IPS-18a (cell line): ENCODE measurements around the gene UCP2.

ENCODE experiments used
- H3K27ac ChIP-seq: one replicate; pipeline ENCODE4 v1.5.1; 2013; ENCODE audit warnings: low read length
- H3K27me3 ChIP-seq: one replicate; pipeline ENCODE4 v1.6.1; 2013; ENCODE audit warnings: mild to moderate bottlenecking, low read length; ENCODE audit not compliant: control insufficient read depth, insufficient read depth
- H3K36me3 ChIP-seq: one replicate; pipeline ENCODE4 v1.6.1; 2013; ENCODE audit warnings: low read depth, low read length; ENCODE audit not compliant: control insufficient read depth
- H3K4me1 ChIP-seq: one replicate; pipeline ENCODE4 v1.6.1; 2013; ENCODE audit warnings: low read depth, low read length; ENCODE audit not compliant: control insufficient read depth
- H3K4me3 ChIP-seq: one replicate; pipeline ENCODE4 v1.5.1; 2013; ENCODE audit warnings: low read length
- H3K9ac ChIP-seq: one replicate; pipeline ENCODE4 v1.6.1; 2013; ENCODE audit warnings: mild to moderate bottlenecking, low read length, moderate library complexity
- H3K9me3 ChIP-seq: one replicate; pipeline ENCODE4 v1.6.1; 2013; ENCODE audit warnings: low read depth, low read length; ENCODE audit not compliant: control insufficient read depth

UCP2 gene

DNA sequence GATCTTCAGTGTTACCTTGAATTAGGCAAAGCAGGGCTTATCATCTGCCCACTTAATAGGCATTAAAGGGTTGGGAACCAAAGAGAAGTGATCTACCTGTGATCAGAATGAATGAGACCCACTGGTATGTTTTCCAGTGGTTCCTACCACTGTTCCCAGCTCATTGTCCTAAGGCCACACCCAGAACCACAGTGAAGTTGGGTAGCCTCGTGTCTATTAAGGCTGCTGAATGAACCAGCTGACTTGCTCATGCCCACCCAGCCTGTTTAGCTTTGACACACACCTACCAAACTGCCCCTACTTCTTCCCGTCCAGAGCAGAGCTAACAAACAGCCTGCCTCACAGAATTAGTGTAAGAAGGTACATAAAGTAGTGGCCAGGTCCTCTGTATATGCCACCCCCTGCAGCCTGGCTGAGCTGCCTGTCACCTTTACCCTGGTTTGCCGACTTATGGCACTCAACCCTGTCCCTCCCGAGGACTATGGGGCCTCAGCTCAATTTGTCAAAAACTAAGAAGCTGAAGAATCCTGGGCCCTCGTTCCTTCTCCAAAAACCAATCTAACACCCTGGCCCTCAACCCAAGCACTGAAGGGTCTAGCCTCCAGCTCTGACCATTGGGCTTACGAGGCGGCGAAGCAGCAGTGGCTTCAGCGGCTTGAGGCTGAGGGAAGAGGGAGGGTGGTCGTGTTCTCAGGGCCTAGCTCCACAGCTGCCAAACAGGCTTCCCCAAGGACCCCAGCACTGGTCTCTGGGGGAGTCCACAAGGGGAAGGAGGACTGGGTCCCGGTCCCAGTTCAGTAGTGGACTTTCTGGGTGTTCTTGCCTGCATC is 9.8 kb downstream of the UCP2 start:
- Histone ChIP-seq H3K27ac (no peak overlapping the region), H3K9ac (no peak overlapping the region), H3K4me1 (no peaks in the 10 kb centered on the region), H3K9me3 (no peaks in the 10 kb centered on the region), H3K36me3 (peaks cover 30% of the 10 kb centered on the region), H3K4me3 (no peak overlapping the region), H3K27me3 (no peaks in the 10 kb centered on the region)

- no peak overlapping the region for H3K4me3 ChIP-seq
- no peaks in the 10 kb centered on the region for H3K27me3 ChIP-seq
- H3K9ac ChIP-seq: no peak overlapping the region
- H3K36me3 ChIP-seq: peaks cover 23% of the 10 kb centered on the region
- no peak overlapping the region for H3K27ac ChIP-seq
- H3K4me1 ChIP-seq: no peaks in the 10 kb centered on the region
- no peaks in the 10 kb centered on the region for H3K9me3 ChIP-seq
These were observed 10.5 kb downstream of the UCP2 start for GRCh38 chr11:73972187-73972586.

DNA sequence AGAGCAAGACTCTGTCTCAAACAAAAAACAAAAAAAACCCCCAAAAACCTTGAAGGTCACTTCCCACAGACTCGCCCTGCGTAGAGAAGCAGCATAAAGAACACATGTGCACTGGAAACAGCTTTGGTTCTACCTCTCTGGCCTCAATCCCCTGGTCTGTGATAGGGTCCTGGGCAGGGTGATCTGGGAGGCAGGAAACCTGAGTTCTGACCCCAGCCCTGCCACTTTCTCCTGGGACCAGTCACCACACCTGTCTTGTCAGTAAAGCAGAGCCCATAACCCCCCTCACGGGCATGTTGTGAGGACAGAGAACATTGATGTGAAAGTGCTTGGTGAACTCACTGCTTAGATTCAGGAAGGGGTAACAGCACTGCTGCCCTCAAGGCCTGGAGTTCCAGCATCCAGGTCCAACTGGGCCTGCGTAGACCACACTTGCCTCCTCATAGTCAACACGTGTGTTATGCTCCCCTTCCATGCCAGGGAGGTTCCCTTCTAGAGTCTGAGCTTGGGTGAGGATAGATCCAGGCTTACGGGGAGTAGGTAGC is 11.4 kb downstream of the UCP2 start:
- Histone ChIP-seq H3K4me1 (no peaks in the 10 kb centered on the region), H3K9me3 (no peaks in the 10 kb centered on the region), H3K4me3 (no peak overlapping the region), H3K36me3 (peaks cover 14% of the 10 kb centered on the region), H3K9ac (no peak overlapping the region), H3K27ac (no peak overlapping the region), H3K27me3 (no peaks in the 10 kb centered on the region)

- no peak overlapping the region for H3K9ac ChIP-seq
- H3K4me3 ChIP-seq: no peak overlapping the region
- no peaks in the 10 kb centered on the region for H3K27me3 ChIP-seq
- no peaks in the 10 kb centered on the region for H3K9me3 ChIP-seq
- no peaks in the 10 kb centered on the region for H3K4me1 ChIP-seq
- no peak overlapping the region for H3K27ac ChIP-seq
- H3K36me3 ChIP-seq: peaks cover 4% of the 10 kb centered on the region
These were observed 12.4 kb downstream of the UCP2 start for GRCh38 chr11:73969991-73970800.

- Histone ChIP-seq H3K9ac (no peak overlapping the region), H3K9me3 (no peaks in the 10 kb centered on the region), H3K27me3 (no peaks in the 10 kb centered on the region)
These were observed 13.6 kb downstream of the UCP2 start for GRCh38 chr11:73969091-73969490.

DNA sequence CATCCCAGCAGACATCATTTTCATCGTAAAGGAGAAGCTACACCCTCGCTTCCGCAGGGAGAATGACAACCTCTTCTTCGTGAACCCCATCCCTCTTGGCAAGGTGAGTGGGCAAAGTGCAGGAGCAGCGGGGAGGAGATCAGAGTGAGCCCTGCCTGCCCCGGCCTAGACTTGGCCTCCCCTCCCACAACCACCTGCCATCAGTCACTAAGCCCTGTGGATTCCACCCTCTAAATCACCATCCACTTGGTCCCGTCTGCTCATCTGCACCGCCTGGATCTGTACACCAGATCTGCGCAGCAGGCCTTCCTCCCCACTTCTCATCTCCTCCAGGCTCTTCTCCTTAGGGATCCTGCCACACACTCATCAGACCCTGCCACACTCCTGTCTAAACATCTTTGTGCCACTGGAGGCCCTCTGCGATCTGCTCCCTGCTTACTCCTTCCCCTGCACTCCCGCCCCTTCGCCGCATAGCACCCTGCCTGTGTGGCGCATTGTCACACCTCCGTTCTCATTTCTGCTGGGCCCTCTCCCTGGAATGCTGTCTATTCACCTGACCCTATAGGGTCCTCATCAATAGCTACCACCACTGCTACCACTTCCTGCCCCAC is 14.2 kb downstream of the UCP2 start:
- Histone ChIP-seq H3K9ac (no peak overlapping the region), H3K27me3 (no peaks in the 10 kb centered on the region), H3K27ac (no peak overlapping the region), H3K4me1 (no peaks in the 10 kb centered on the region), H3K9me3 (no peaks in the 10 kb centered on the region), H3K4me3 (no peak overlapping the region), H3K36me3 (no peaks in the 10 kb centered on the region)

More at GRCh38 chr11:73969091-73969490, 13.6 kb downstream of the UCP2 start:
- no peak overlapping the region for H3K4me3 ChIP-seq
- no peak overlapping the region for H3K27ac ChIP-seq
- H3K4me1 ChIP-seq: no peaks in the 10 kb centered on the region
- H3K36me3 ChIP-seq: no peaks in the 10 kb centered on the region

GRCh38 chr11:73965764-73966121 is 16.9 kb downstream of the UCP2 start:
- Histone ChIP-seq H3K27ac (no peak overlapping the region), H3K4me3 (no peak overlapping the region), H3K9ac (no peak overlapping the region), H3K27me3 (no peaks in the 10 kb centered on the region), H3K36me3 (no peaks in the 10 kb centered on the region), H3K4me1 (no peaks in the 10 kb centered on the region), H3K9me3 (no peaks in the 10 kb centered on the region)

- Histone ChIP-seq H3K9ac (no peak overlapping the region), H3K4me1 (no peaks in the 10 kb centered on the region), H3K27me3 (no peaks in the 10 kb centered on the region), H3K4me3 (no peak overlapping the region), H3K36me3 (no peaks in the 10 kb centered on the region), H3K27ac (no peak overlapping the region), H3K9me3 (no peaks in the 10 kb centered on the region)
These were observed 17.4 kb downstream of the UCP2 start for GRCh38 chr11:73965076-73965763.

GRCh38 chr11:73963861-73964260 is 18.8 kb downstream of the UCP2 start:
- H3K4me1 ChIP-seq: no peaks in the 10 kb centered on the region
- no peaks in the 10 kb centered on the region for H3K36me3 ChIP-seq
- no peak overlapping the region for H3K27ac ChIP-seq
- H3K9me3 ChIP-seq: no peaks in the 10 kb centered on the region
- H3K9ac ChIP-seq: no peak overlapping the region
- no peaks in the 10 kb centered on the region for H3K27me3 ChIP-seq
- H3K4me3 ChIP-seq: no peak overlapping the region

GRCh38 chr11:73962101-73962705 is 20.4 kb downstream of the UCP2 start:
- no peaks in the 10 kb centered on the region for H3K27me3 ChIP-seq
- no peak overlapping the region for H3K9ac ChIP-seq
- no peaks in the 10 kb centered on the region for H3K4me1 ChIP-seq
- H3K27ac ChIP-seq: no peak overlapping the region
- H3K9me3 ChIP-seq: no peaks in the 10 kb centered on the region
- H3K4me3 ChIP-seq: no peak overlapping the region
- H3K36me3 ChIP-seq: no peaks in the 10 kb centered on the region

DNA sequence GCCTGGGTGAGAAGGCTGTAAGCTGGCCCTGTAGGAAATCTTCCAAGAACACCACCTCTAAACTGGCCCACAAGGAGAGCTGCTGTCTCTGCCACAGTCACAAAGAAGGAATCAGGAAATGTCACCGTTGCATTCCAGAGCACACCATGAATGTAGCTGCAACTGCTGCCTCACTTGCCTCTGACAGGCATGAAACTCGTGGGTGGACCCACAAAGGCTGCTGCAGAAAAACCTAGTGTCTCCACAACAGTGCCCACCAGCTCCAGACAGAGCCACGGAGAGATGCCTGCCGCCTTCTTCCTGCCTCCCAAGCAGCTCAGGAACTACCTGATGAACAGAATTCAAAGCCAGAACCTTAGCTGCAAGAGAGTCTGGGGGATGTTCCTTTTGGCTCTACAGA is 21.3 kb downstream of the UCP2 start:
- no peak overlapping the region for H3K4me3 ChIP-seq
- no peaks in the 10 kb centered on the region for H3K27me3 ChIP-seq
- H3K36me3 ChIP-seq: no peaks in the 10 kb centered on the region
- no peaks in the 10 kb centered on the region for H3K9me3 ChIP-seq
- no peak overlapping the region for H3K9ac ChIP-seq
- no peaks in the 10 kb centered on the region for H3K4me1 ChIP-seq
- no peak overlapping the region for H3K27ac ChIP-seq
